ENCODE measurements around the gene SLC2A1. TPM values are rescaled to one million over a fixed set of nuclear protein-coding genes. Genes with fewer than 3 reads are reported as not detected.
A peak's percentile ranks its signal among the peaks of the same experiment; 100 is the strongest.

Gene SLC2A1
- total and polyA plus RNA-seq, 2 of the 13 experiments (the other 11 are each of a cell fraction or from before 2014, with no cell fraction given), result 125 to 423 TPM

DNA sequence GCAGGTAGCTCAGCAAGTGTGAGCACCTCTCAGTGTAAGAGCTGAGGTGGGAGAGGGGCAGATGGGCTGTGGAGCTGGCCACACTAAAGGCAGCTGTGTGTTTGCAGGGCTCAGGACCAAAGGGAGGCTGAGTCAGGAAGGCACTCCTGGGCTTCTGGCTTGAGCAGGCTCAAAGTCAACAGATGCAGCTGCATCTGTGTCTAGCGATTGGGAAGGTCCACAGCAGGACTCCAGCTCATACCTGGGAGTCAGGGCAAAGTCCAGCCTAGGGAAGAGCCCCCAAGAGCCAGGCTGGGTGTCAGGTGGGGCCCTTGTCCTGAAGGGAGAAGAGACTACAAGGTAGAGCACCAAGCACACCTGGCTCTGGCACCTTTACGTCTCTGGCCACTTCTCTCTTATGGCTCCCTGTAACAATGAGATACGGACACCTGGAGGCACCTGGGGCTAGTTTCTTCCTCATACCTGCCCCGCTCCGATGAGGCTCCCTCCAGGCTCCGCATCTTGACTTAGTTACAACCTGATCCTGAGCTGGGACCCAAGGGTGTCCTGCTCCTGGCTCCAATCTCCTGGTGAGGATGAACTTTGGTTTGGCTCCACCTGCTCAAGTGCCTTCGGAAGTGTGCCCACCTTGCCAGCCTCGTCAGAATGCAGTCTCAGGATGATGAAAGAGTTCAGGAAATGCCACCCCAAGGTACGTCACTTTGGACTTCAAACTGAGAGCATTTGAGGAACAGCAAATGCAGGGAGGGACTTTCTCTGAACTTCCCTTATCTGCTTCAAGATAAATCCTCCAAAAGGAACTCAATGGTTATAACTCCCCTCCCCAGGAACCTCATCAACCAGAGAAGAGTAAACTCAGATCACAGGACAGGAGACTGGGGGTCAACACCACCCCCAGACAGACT is 21.5 kb upstream of the SLC2A1 start (continued):
- no peak for TF ChIP-seq CHD4 (IDR thresholded peaks at IDR 0.05; ENCODE audit: borderline replicate concordance, low read length)
- TF ChIP-seq ZNF746 (CRISPR knock-in tag; IDR thresholded peaks at IDR 0.05), result no peak; the same call in 1 of the 2 replicates
- no peak for TF ChIP-seq ZNF674 (CRISPR knock-in tag; IDR thresholded peaks at IDR 0.05; ENCODE audit: low read depth)
- TF ChIP-seq, protein P1, sequence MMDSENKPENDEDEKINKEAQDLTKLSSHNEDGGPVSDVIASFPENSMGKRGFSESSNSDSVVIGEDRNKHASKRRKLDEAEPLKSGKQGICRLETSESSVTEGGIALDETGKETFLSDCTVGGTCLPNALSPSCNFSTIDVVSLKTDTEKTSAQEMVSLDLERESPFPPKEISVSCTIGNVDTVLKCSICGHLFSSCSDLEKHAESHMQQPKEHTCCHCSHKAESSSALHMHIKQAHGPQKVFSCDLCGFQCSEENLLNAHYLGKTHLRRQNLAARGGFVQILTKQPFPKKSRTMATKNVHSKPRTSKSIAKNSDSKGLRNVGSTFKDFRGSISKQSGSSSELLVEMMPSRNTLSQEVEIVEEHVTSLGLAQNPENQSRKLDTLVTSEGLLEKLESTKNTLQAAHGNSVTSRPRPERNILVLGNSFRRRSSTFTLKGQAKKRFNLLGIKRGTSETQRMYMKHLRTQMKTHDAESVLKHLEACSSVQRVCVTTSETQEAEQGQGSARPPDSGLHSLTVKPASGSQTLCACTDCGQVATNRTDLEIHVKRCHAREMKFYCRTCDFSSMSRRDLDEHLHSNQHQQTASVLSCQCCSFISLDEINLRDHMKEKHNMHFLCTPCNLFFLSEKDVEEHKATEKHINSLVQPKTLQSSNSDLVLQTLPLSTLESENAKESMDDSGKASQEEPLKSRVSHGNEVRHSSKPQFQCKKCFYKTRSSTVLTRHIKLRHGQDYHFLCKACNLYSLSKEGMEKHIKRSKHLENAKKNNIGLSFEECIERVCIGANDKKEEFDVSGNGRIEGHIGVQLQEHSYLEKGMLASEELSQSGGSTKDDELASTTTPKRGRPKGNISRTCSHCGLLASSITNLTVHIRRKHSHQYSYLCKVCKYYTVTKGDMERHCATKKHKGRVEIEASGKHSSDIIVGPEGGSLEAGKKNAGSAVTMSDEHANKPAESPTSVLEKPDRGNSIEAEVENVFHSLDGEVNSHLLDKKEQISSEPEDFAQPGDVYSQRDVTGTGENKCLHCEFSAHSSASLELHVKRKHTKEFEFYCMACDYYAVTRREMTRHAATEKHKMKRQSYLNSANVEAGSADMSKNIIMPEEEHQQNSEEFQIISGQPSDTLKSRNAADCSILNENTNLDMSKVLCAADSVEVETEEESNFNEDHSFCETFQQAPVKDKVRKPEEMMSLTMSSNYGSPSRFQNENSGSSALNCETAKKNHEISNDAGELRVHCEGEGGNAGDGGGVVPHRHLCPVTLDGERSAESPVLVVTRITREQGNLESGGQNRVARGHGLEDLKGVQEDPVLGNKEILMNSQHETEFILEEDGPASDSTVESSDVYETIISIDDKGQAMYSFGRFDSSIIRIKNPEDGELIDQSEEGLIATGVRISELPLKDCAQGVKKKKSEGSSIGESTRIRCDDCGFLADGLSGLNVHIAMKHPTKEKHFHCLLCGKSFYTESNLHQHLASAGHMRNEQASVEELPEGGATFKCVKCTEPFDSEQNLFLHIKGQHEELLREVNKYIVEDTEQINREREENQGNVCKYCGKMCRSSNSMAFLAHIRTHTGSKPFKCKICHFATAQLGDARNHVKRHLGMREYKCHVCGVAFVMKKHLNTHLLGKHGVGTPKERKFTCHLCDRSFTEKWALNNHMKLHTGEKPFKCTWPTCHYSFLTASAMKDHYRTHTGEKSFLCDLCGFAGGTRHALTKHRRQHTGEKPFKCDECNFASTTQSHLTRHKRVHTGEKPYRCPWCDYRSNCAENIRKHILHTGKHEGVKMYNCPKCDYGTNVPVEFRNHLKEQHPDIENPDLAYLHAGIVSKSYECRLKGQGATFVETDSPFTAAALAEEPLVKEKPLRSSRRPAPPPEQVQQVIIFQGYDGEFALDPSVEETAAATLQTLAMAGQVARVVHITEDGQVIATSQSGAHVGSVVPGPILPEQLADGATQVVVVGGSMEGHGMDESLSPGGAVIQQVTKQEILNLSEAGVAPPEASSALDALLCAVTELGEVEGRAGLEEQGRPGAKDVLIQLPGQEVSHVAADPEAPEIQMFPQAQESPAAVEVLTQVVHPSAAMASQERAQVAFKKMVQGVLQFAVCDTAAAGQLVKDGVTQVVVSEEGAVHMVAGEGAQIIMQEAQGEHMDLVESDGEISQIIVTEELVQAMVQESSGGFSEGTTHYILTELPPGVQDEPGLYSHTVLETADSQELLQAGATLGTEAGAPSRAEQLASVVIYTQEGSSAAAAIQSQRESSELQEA (CRISPR knock-in tag; IDR thresholded peaks at IDR 0.05; ENCODE audit: not compliant biosample characterization), result no peak
- TF ChIP-seq ATF7-NPFF (CRISPR knock-in tag; IDR thresholded peaks at IDR 0.05; ENCODE audit: low read depth), result no peak
- TF ChIP-seq RAD51 (IDR thresholded peaks at IDR 0.05; ENCODE audit: borderline replicate concordance), result no peak
- no peak for TF ChIP-seq SIX4 (CRISPR knock-in tag; IDR thresholded peaks at IDR 0.05)
- TF ChIP-seq KAT2B (IDR thresholded peaks at IDR 0.05; ENCODE audit: borderline replicate concordance, low read depth, low read length), result no peak
- TF ChIP-seq JUND (CRISPR knock-in tag; IDR thresholded peaks at IDR 0.05), result peak; percentile 90
- no peak for TF ChIP-seq ZSCAN31 (CRISPR knock-in tag; IDR thresholded peaks at IDR 0.05; ENCODE audit: low read depth)
- TF ChIP-seq, protein P2, sequence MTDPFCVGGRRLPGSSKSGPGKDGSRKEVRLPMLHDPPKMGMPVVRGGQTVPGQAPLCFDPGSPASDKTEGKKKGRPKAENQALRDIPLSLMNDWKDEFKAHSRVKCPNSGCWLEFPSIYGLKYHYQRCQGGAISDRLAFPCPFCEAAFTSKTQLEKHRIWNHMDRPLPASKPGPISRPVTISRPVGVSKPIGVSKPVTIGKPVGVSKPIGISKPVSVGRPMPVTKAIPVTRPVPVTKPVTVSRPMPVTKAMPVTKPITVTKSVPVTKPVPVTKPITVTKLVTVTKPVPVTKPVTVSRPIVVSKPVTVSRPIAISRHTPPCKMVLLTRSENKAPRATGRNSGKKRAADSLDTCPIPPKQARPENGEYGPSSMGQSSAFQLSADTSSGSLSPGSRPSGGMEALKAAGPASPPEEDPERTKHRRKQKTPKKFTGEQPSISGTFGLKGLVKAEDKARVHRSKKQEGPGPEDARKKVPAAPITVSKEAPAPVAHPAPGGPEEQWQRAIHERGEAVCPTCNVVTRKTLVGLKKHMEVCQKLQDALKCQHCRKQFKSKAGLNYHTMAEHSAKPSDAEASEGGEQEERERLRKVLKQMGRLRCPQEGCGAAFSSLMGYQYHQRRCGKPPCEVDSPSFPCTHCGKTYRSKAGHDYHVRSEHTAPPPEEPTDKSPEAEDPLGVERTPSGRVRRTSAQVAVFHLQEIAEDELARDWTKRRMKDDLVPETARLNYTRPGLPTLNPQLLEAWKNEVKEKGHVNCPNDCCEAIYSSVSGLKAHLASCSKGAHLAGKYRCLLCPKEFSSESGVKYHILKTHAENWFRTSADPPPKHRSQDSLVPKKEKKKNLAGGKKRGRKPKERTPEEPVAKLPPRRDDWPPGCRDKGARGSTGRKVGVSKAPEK (CRISPR knock-in tag; IDR thresholded peaks at IDR 0.05; ENCODE audit: borderline replicate concordance), result no peak
- TF ChIP-seq TEAD2 (CRISPR knock-in tag; IDR thresholded peaks at IDR 0.05), result no peak
- TF ChIP-seq, protein P3, sequence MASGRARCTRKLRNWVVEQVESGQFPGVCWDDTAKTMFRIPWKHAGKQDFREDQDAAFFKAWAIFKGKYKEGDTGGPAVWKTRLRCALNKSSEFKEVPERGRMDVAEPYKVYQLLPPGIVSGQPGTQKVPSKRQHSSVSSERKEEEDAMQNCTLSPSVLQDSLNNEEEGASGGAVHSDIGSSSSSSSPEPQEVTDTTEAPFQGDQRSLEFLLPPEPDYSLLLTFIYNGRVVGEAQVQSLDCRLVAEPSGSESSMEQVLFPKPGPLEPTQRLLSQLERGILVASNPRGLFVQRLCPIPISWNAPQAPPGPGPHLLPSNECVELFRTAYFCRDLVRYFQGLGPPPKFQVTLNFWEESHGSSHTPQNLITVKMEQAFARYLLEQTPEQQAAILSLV (CRISPR knock-in tag; IDR thresholded peaks at IDR 0.05; ENCODE audit: borderline replicate concordance), result no peak
- TF ChIP-seq EED (CRISPR knock-in tag; IDR thresholded peaks at IDR 0.05), result no peak
- TF ChIP-seq ZNF652 (CRISPR knock-in tag; IDR thresholded peaks at IDR 0.05; ENCODE audit: borderline replicate concordance, low read depth), result no peak
